SU-DHL-6 (cell line): ENCODE results near the gene BOC.
A peak's percentile ranks its signal among the peaks of the same experiment; 100 is the strongest.

Source experiments
- H2AFZ ChIP-seq: fragments of 200-600 bp; sonication (generic); 2 replicates; pipeline ENCODE4 v1.6.1; 2014; ENCODE audit warnings: low read depth, mild to moderate bottlenecking, moderate library complexity, mixed read lengths, antibody characterized with exemption, low read length; ENCODE audit not compliant: severe bottlenecking
- H3F3A ChIP-seq: fragments of 200-600 bp; shearing (Covaris generic); 2 replicates; pipeline ENCODE4 v1.6.0; 2016; ENCODE audit warnings: antibody characterized with exemption, mild to moderate bottlenecking; ENCODE audit not compliant: insufficient read depth
- H3K27ac ChIP-seq: fragments of 200-600 bp; sonication (generic); 2 replicates; pipeline ENCODE4 v1.5.1; 2016; ENCODE audit warnings: low read depth, mild to moderate bottlenecking, low read length, moderate library complexity, mixed read lengths
- H3K27me3 ChIP-seq: fragments of 200-600 bp; sonication (generic), shearing (Covaris generic); 2 replicates; pipeline ENCODE4 v1.6.0; 2014; ENCODE audit warnings: mild to moderate bottlenecking, low read length
- H3K36me3 ChIP-seq: fragments of 200-600 bp; sonication (generic); 2 replicates; pipeline ENCODE4 v1.6.1; 2014; ENCODE audit warnings: mild to moderate bottlenecking, low read length, mixed read lengths
- H3K4me2 ChIP-seq: fragments of 300-600, 200-600 bp; shearing (Covaris generic), sonication (generic); 2 replicates; pipeline ENCODE4 v1.6.0; 2014; ENCODE audit warnings: low read length, low read depth, mild to moderate bottlenecking; ENCODE audit not compliant: poor library complexity, severe bottlenecking
- H3K4me3 ChIP-seq: fragments of 200-600 bp; sonication (generic); 2 replicates; pipeline ENCODE4 v1.5.1; 2014; ENCODE audit warnings: antibody characterized with exemption, low read length, mild to moderate bottlenecking, mixed read lengths; ENCODE audit not compliant: insufficient read depth, poor library complexity, severe bottlenecking
- H3K79me2 ChIP-seq: fragments of 200-600 bp; sonication (generic); 2 replicates; pipeline ENCODE4 v1.6.1; 2014; ENCODE audit warnings: mild to moderate bottlenecking, low read length, moderate library complexity; ENCODE audit not compliant: insufficient read depth
- H3K9ac ChIP-seq: fragments of 200-600 bp; sonication (generic); 2 replicates; pipeline ENCODE4 v1.7.0; 2014; ENCODE audit warnings: mild to moderate bottlenecking, low read length
- H3K9me2 ChIP-seq: fragments of 200-600 bp; sonication (generic); replicated peaks from 2 replicates; pipeline ENCODE4 v1.6.1; 2014; ENCODE audit warnings: low read length; ENCODE audit not compliant: insufficient read depth
- H3K9me3 ChIP-seq: fragments of 200-600 bp; sonication (generic); 2 replicates; pipeline ENCODE4 v1.6.1; 2014; ENCODE audit warnings: low read length, mixed read lengths; ENCODE audit not compliant: insufficient read depth
- H4K20me1 ChIP-seq: fragments of 200-600 bp; sonication (generic); 2 replicates; pipeline ENCODE4 v1.6.1; 2014; ENCODE audit warnings: low read depth, mild to moderate bottlenecking, antibody characterized with exemption, low read length, moderate library complexity, mixed read lengths
- EZH2phosphoT487 ChIP-seq: fragments of 200-600 bp; sonication (generic), shearing (Covaris generic); conservative IDR thresholded peaks from 2 replicates; pipeline ENCODE4 v1.6.1; 2018; ENCODE audit warnings: mild to moderate bottlenecking, antibody characterized with exemption, low read length, moderate library complexity, mixed read lengths
- TF ChIP-seq, protein P1 (sequence below): fragments of 200-600 bp; sonication (generic); IDR thresholded peaks from one replicate; pipeline ENCODE4 v1.5.1; 2017; ENCODE audit warnings: antibody characterized with exemption, mild to moderate bottlenecking, low read length, moderate library complexity; ENCODE audit not compliant: insufficient read depth, poor library complexity, severe bottlenecking

BOC gene

DNA sequence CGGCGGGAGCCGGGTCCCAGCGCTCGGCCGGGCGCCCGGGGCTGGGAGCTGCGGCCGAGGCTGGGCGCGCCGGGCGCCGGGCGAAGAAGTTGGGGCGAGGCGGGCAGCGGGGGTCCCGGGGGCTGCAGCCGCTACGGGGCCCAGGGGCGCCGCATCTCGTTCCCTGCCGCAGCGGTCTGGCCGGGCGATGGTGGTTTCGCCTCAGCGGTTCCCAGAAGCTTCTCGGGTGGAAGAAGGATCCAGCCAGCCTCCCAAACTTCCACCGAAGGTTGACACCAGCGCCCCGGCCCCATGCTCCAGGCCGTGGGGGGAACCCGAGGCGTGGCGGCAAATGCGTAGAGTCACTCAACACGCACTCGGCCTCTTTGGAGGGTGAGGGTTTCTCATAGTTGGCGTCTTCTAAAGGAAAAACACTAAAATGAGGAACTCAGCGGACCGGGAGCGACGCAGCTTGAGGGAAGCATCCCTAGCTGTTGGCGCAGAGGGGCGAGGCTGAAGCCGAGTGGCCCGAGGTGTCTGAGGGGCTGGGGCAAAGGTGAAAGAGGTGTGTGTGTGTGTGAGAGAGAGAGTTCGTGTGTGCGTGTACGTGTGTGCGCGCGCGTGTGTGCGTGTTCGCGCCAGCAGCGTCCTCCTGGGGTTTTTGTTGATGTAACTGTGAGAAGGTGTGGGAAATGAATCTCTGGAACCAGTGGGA, 940 bp downstream of the BOC start:
- Histone ChIP-seq H3F3A (no peaks in the 10 kb centered on the region), H3K27ac (no peak overlapping the region), H3K9me2 (no peaks in the 10 kb centered on the region), H2AFZ (no peak overlapping the region), H3K27me3 (no peaks in the 10 kb centered on the region), H3K9me3 (no peaks in the 10 kb centered on the region), H3K79me2 (no peaks in the 10 kb centered on the region), H3K4me2 (peak overlapping the region; percentile 37), H3K36me3 (no peaks in the 10 kb centered on the region), H3K9ac (no peak overlapping the region), H3K4me3 (no peak overlapping the region), H4K20me1 (no peaks in the 10 kb centered on the region)
- TF ChIP-seq, protein P1, sequence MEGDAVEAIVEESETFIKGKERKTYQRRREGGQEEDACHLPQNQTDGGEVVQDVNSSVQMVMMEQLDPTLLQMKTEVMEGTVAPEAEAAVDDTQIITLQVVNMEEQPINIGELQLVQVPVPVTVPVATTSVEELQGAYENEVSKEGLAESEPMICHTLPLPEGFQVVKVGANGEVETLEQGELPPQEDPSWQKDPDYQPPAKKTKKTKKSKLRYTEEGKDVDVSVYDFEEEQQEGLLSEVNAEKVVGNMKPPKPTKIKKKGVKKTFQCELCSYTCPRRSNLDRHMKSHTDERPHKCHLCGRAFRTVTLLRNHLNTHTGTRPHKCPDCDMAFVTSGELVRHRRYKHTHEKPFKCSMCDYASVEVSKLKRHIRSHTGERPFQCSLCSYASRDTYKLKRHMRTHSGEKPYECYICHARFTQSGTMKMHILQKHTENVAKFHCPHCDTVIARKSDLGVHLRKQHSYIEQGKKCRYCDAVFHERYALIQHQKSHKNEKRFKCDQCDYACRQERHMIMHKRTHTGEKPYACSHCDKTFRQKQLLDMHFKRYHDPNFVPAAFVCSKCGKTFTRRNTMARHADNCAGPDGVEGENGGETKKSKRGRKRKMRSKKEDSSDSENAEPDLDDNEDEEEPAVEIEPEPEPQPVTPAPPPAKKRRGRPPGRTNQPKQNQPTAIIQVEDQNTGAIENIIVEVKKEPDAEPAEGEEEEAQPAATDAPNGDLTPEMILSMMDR, result no peak
- TF ChIP-seq EZH2phosphoT487, result no peak

DNA sequence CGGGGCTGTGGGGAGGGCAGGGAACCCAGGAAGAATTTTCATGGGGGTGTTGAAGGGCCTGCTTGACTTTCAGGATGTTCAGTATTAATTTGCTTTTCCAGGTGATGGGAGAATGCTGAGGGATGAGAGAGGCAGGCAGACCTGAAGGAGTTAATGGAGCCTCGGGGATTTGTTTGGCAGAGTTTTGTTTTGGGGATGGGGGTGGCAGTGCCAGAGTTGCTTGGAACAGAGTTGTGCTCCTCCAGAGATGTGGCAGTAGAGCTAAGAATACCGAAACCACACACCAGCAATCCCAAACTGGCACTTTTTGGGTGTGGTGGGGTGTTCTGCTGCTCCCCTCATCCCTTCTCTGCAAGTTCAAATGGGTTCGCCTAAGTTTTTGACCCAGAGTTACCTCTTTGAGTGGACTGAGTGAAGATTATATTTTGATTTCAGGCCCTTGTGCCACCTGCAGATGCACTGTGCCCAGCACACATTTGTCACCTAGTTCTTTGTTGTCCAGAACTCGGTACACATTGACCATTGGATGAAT, 1.6 kb downstream of the BOC start:
- H3F3A ChIP-seq, result no peaks in the 10 kb centered on the region
- TF ChIP-seq, protein P1, result no peak
- no peak for TF ChIP-seq EZH2phosphoT487
- no peaks in the 10 kb centered on the region for H3K9me3 ChIP-seq
- H3K79me2 ChIP-seq, result no peaks in the 10 kb centered on the region
- H3K4me2 ChIP-seq, result no peak overlapping the region
- H3K4me3 ChIP-seq, result no peak overlapping the region
- H3K9me2 ChIP-seq, result no peaks in the 10 kb centered on the region
- H4K20me1 ChIP-seq, result no peaks in the 10 kb centered on the region
- H3K9ac ChIP-seq, result no peak overlapping the region
- no peak overlapping the region for H3K27ac ChIP-seq
- no peak overlapping the region for H2AFZ ChIP-seq
- H3K36me3 ChIP-seq, result no peaks in the 10 kb centered on the region
- no peaks in the 10 kb centered on the region for H3K27me3 ChIP-seq

GRCh38 chr3:113213896-113214587, 2.7 kb downstream of the BOC start:
- Histone ChIP-seq H3K27ac (no peak overlapping the region), H3F3A (no peaks in the 10 kb centered on the region), H4K20me1 (no peaks in the 10 kb centered on the region), H3K4me3 (no peak overlapping the region), H3K79me2 (no peaks in the 10 kb centered on the region), H3K9ac (no peak overlapping the region), H3K9me2 (no peaks in the 10 kb centered on the region), H3K27me3 (no peaks in the 10 kb centered on the region), H2AFZ (no peak overlapping the region), H3K4me2 (no peak overlapping the region), H3K9me3 (no peaks in the 10 kb centered on the region), H3K36me3 (no peaks in the 10 kb centered on the region)
- TF ChIP-seq, protein P1, result no peak
- TF ChIP-seq EZH2phosphoT487, result no peak
